Brain microvascular endothelial cell (primary cell): Measurements from ENCODE around the gene IGSF9.

Experiments used
- DNase-seq: peaks from one replicate; pipeline ENCODE4 v3.0.0-alpha.2; 2020
- H3K27ac ChIP-seq: fragments of 250-450 bp; sonication (Bioruptor Pico); 2 replicates; pipeline ENCODE4 v1.5.1; 2020; ENCODE audit warnings: mild to moderate bottlenecking, moderate library complexity
- H3K27me3 ChIP-seq: fragments of 250-450 bp; sonication (Bioruptor Pico); replicated peaks from 2 replicates; pipeline ENCODE4 v1.5.1; 2020; ENCODE audit warnings: mild to moderate bottlenecking
- H3K36me3 ChIP-seq: fragments of 250-450 bp; sonication (Bioruptor Pico); replicated peaks from 2 replicates; pipeline ENCODE4 v1.5.1; 2020; ENCODE audit warnings: mild to moderate bottlenecking
- H3K4me3 ChIP-seq: 2 replicates; pipeline ENCODE4 v1.5.1; 2011; ENCODE audit warnings: low read depth, mild to moderate bottlenecking, control low read depth, low read length, moderate library complexity
- in situ Hi-C: cut with HindIII; loops from 2 replicates; pipeline ENCODE4 v1.10.0; 2017; ENCODE audit warnings: low sequenced_read_pairs, low pct_ligation_motif_present
- TF ChIP-seq, protein P1 (sequence below): IDR thresholded peaks from 2 replicates; pipeline ENCODE4 v1.5.1; 2011; ENCODE audit warnings: low read depth, mild to moderate bottlenecking, moderate library complexity, low read length, control low read depth, inconsistent platforms; ENCODE audit errors: missing control alignments

The IGSF9 gene

DNA sequence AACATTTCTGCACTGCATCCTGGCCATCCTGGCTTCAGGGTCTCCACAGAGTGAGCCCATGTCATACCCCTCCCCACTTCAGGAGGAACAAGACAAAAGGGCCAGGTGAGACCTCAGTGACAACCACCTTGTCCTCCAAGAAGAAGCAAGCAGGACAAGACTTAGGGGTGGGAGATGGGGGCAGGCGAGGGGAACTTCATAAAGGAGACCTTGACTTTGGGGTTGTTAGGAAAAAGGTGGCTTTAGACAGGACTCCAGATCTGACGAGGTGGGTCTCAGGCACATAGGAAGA, 32.6 kb upstream of the IGSF9 start:
- in situ Hi-C loops: no loop called here
- Histone ChIP-seq H3K27ac (no peak overlapping the region), H3K4me3 (no peak overlapping the region), H3K36me3 (no peaks in the 10 kb centered on the region), H3K27me3 (peaks cover 12% of the 10 kb centered on the region)
- no peak for DNase-seq
- TF ChIP-seq, protein P1, sequence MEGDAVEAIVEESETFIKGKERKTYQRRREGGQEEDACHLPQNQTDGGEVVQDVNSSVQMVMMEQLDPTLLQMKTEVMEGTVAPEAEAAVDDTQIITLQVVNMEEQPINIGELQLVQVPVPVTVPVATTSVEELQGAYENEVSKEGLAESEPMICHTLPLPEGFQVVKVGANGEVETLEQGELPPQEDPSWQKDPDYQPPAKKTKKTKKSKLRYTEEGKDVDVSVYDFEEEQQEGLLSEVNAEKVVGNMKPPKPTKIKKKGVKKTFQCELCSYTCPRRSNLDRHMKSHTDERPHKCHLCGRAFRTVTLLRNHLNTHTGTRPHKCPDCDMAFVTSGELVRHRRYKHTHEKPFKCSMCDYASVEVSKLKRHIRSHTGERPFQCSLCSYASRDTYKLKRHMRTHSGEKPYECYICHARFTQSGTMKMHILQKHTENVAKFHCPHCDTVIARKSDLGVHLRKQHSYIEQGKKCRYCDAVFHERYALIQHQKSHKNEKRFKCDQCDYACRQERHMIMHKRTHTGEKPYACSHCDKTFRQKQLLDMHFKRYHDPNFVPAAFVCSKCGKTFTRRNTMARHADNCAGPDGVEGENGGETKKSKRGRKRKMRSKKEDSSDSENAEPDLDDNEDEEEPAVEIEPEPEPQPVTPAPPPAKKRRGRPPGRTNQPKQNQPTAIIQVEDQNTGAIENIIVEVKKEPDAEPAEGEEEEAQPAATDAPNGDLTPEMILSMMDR: no peak

DNA sequence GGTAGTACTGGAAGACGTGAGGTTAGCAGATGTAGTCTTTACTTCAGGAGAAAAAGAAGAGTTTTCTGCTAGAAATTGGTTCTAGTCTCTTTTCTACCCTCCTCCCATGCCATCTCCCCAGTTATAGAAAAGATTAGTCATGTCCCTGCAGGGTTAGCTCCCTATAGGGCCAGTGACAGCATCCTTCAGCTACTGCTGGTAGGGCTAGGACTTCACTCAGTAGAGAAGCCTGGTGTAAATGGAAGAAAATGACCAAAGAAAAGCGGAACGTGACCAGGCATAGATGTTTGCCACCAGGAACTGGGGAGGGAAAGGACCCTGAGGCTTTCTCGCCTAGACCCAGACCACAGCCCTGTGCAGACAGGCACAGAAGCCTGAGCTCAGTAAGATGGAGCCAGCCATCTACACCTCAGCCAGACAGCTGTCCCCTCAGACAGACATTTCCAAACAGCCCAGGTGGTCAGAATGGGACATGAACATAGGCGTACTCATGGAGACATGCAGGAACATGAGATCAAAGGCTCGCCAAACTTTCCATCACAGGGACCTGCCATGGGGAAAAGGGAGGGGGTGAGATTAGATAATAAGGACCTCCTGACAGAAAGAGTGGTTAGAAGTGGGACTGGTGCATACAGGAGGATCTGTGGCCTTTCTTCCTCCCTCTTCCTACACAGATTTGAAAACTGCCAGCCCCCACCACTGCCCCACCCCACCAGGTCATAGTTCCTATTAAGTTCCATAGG, 32.1 kb upstream of the IGSF9 start:
- Histone ChIP-seq H3K27me3 (peaks cover 12% of the 10 kb centered on the region), H3K36me3 (no peaks in the 10 kb centered on the region), H3K27ac (no peak overlapping the region), H3K4me3 (no peak overlapping the region)
- TF ChIP-seq, protein P1: no peak
- in situ Hi-C loops: no loop called here
- no peak for DNase-seq

- Histone ChIP-seq H3K36me3 (no peaks in the 10 kb centered on the region), H3K27ac (no peak overlapping the region), H3K27me3 (peaks cover 12% of the 10 kb centered on the region), H3K4me3 (no peak overlapping the region)
- DNase-seq: no peak
- in situ Hi-C loops: no loop called here
- TF ChIP-seq, protein P1: no peak
These were observed 29.0 kb upstream of the IGSF9 start for GRCh38 chr1:159974350-159974965.

DNA sequence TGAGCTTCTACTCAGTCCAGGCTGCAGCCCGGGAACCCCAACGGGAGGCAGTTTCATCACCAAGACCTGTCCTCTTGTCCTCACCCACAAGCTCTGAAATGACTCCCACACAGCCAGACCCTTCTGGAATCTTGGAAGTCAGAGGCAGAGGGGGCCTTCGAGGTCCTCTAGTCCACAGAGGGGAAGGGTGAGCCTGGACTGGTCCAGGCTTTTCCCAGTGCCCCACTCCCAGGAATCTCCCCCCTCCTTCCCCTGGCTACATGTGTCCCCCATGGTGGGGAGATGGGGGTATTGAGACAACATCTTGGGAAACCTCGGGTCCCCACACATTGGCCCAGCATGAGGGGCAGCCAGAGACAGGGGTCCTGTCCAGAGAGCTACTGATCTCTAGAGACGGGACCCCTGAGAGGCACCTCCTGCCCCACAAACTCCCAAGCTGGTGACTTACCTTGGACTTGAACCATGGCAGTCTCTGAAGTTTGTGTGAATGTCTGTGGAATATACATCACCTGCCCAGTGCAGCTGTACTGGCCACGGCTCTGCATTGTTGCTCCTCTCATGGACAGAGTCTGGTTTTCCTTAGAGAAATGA, 28.0 kb upstream of the IGSF9 start:
- in situ Hi-C loops: no loop called here
- Histone ChIP-seq H3K27me3 (peaks cover 9% of the 10 kb centered on the region), H3K27ac (no peak overlapping the region), H3K4me3 (no peak overlapping the region), H3K36me3 (no peaks in the 10 kb centered on the region)
- no peak for DNase-seq
- TF ChIP-seq, protein P1: no peak

DNA sequence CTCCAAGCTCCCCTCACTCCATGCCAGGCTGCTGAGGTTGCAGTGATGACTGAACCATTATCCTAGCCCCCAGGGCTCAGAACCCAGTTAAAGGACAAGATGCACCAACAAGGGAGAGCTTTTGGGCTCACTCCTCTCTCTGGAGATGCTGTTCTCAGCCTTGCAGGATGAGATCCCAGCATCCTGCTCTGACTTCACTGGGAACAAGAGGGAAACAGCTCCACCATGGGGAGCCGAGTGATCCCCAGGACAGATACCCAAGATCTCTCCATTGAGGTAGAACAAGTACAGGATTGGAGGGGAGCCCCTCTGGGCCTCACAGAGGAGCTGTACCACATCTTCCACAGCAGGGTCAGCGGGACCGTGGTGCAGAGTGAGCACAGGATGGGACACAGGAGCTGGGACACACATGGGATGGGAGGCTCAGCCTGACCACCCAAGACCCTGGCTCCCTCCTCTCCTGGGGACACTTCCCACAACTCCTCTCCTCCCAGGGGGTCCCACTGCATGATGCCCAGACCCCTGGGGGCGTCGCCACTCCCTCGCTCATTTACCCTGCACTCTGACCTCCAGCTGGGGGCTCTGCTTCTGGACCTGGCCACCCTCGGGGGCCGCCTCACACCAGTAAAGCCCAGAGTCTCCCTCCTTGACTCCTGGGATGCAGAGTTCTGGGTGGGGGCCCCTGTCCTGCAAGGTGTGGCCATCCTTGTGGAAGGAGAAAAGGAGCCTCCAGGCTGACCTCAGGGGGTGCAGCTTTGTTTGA, 27.2 kb upstream of the IGSF9 start:
- Histone ChIP-seq H3K27ac (no peak overlapping the region), H3K4me3 (no peak overlapping the region), H3K36me3 (no peaks in the 10 kb centered on the region), H3K27me3 (peaks cover 9% of the 10 kb centered on the region)
- TF ChIP-seq, protein P1: no peak
- no peak for DNase-seq
- in situ Hi-C loops: no loop called here
